GM13977 (cell line): Measurements from ENCODE around the gene ERG.

Experiments
- DNase-seq: peaks from one replicate; pipeline ENCODE4 v3.0.0; 2012; ENCODE audit warnings: low spot score
- CTCF ChIP-seq: IDR thresholded peaks from 2 replicates; pipeline ENCODE4 v1.5.1; 2012; ENCODE audit warnings: mild to moderate bottlenecking, control low read depth; ENCODE audit not compliant: insufficient read depth; ENCODE audit errors: extremely low read depth, missing control alignments
- in situ Hi-C: fragments of 300-500 bp; cut with MboI; formaldehyde crosslinking; loops from one replicate; pipeline ENCODE4 v1.12.0; 2022; ENCODE audit warnings: low sequenced_read_pairs, low pct_unique_long_range_greater_than_20kb, mixed read lengths, inconsistent platforms; ENCODE audit not compliant: unreplicated experiment

Gene ERG

GRCh38 chr21:38416791-38417190, 81.5 kb downstream of the ERG start:
- DNase-seq = no peak
- TF ChIP-seq CTCF = no peak
- in situ Hi-C loops = no loop called here

- no peak for DNase-seq
These were observed 84.2 kb downstream of the ERG start for GRCh38 chr21:38413958-38414548.

GRCh38 chr21:38410466-38410865, 87.8 kb downstream of the ERG start:
- no peak for DNase-seq
- in situ Hi-C loops = no loop called here
- no peak for TF ChIP-seq CTCF

More at GRCh38 chr21:38413958-38414548, 84.2 kb downstream of the ERG start:
- TF ChIP-seq CTCF = no peak
- in situ Hi-C loops = no loop called here

- no peak for DNase-seq
- no peak for TF ChIP-seq CTCF
- in situ Hi-C loops = no loop called here
These were observed 88.4 kb downstream of the ERG start for GRCh38 chr21:38409907-38410306.

- TF ChIP-seq CTCF = no peak
- DNase-seq = no peak
- in situ Hi-C loops = no loop called here
These were observed 94.1 kb downstream of the ERG start for GRCh38 chr21:38404177-38404576.

GRCh38 chr21:38402795-38403194, 95.5 kb downstream of the ERG start:
- no peak for TF ChIP-seq CTCF

More at GRCh38 chr21:38402795-38403194, 95.5 kb downstream of the ERG start:
- in situ Hi-C loops = no loop called here
- no peak for DNase-seq
